ENCODE results near the gene ZCCHC7. TPM values are rescaled to one million over a fixed set of nuclear protein-coding genes. Genes with fewer than 3 reads are reported as not detected.

ZCCHC7 gene
- polyA plus RNA-seq, 3 donors = 8.7 to 12.9 (median 12.5) TPM

- Mint-ChIP-seq H3K27ac (peak overlapping the region in 1 of 7 donors; percentile 20), H3K4me1 (peaks cover 28% of the 10 kb centered on the region), H3K36me3 (peaks cover 15 to 30% of the 10 kb centered on the region in 2 donors), H3K4me3 (no peak overlapping the region), H3K27me3 (ENCODE audit: low read depth in 3 of 3) (no peaks in the 10 kb centered on the region), H3K9me3 (no peaks in the 10 kb centered on the region)
- Histone ChIP-seq H3K9me3 (replicated peaks in 1 of 2; ENCODE audit: control insufficient read depth in 1 of 2, insufficient read depth in 1 of 2, low read length in 2 of 2) (no peaks in the 10 kb centered on the region), H2AFZ (ENCODE audit: insufficient read depth, low read depth, low read length, poor library complexity, severe bottlenecking) (no peak overlapping the region), H4K20me1 (ENCODE audit: insufficient read depth, low read length) (no peaks in the 10 kb centered on the region), H3K9ac (ENCODE audit: insufficient read depth, low read length, poor library complexity, severe bottlenecking) (no peak overlapping the region), H3K4me2 (replicated peaks; ENCODE audit: extremely low read depth, low read length, poor library complexity, severe bottlenecking) (no peak overlapping the region), H3K4me1 (ENCODE audit: control insufficient read depth in 1 of 2, insufficient read depth in 2 of 2, low read length in 2 of 2) (peaks cover 5 to 19% of the 10 kb centered on the region in 2 donors), H3K36me3 (replicated peaks in 1 of 2; ENCODE audit: control insufficient read depth in 1 of 2, insufficient read depth in 2 of 2, low read length in 2 of 2) (no peaks in the 10 kb centered on the region), H3K27ac (ENCODE audit: low read depth in 1 of 2, low read length in 2 of 2) (no peak overlapping the region), H3K79me2 (ENCODE audit: insufficient read depth, low read length) (no peaks in the 10 kb centered on the region), H3K4me3 (replicated peaks in 1 of 3; ENCODE audit: low read depth in 2 of 3, low read length in 3 of 3) (no peak overlapping the region), H3K27me3 (ENCODE audit: control insufficient read depth in 2 of 2, insufficient read depth in 2 of 2, low read length in 2 of 2) (no peaks in the 10 kb centered on the region)
- no peak for DNase-seq
- TF ChIP-seq CTCF (IDR thresholded peaks at IDR 0.05) = no peak
- WGBS (ENCODE audit: insufficient coverage) = 22% methylated on average over 1 of the region's 2 CpGs
- intact Hi-C loops (cut with micrococcal nuclease) = no loop called here
Observed at GRCh38 chr9:37148181-37148580, 27.8 kb downstream of the ZCCHC7 start.

GRCh38 chr9:37149666-37150308, 29.4 kb downstream of the ZCCHC7 start:
- intact Hi-C loops (cut with micrococcal nuclease) = no loop called here
- Histone ChIP-seq H3K27ac (ENCODE audit: low read depth in 1 of 2, low read length in 2 of 2) (no peak overlapping the region), H3K9me3 (replicated peaks in 1 of 2; ENCODE audit: control insufficient read depth in 1 of 2, insufficient read depth in 1 of 2, low read length in 2 of 2) (no peaks in the 10 kb centered on the region), H3K9ac (ENCODE audit: insufficient read depth, low read length, poor library complexity, severe bottlenecking) (no peak overlapping the region), H3K4me2 (replicated peaks; ENCODE audit: extremely low read depth, low read length, poor library complexity, severe bottlenecking) (no peak overlapping the region), H3K27me3 (ENCODE audit: control insufficient read depth in 2 of 2, insufficient read depth in 2 of 2, low read length in 2 of 2) (no peaks in the 10 kb centered on the region), H3K36me3 (replicated peaks in 1 of 2; ENCODE audit: control insufficient read depth in 1 of 2, insufficient read depth in 2 of 2, low read length in 2 of 2) (peaks cover 10 to 14% of the 10 kb centered on the region in 2 donors), H3K4me1 (ENCODE audit: control insufficient read depth in 1 of 2, insufficient read depth in 2 of 2, low read length in 2 of 2) (peaks cover 5 to 19% of the 10 kb centered on the region in 2 donors), H3K79me2 (ENCODE audit: insufficient read depth, low read length) (no peaks in the 10 kb centered on the region), H2AFZ (ENCODE audit: insufficient read depth, low read depth, low read length, poor library complexity, severe bottlenecking) (no peak overlapping the region), H4K20me1 (ENCODE audit: insufficient read depth, low read length) (no peaks in the 10 kb centered on the region), H3K4me3 (replicated peaks in 1 of 3; ENCODE audit: low read depth in 2 of 3, low read length in 3 of 3) (no peak overlapping the region)
- H3K36me3 Mint-ChIP-seq = peaks cover 27 to 37% of the 10 kb centered on the region in 2 donors
- peaks cover 0 to under 1% (median 0%) of the 10 kb centered on the region in 7 donors for H3K9me3 Mint-ChIP-seq
- H3K27ac Mint-ChIP-seq = peak overlapping the region in 1 of 7 donors; percentile 40
- H3K27me3 Mint-ChIP-seq (ENCODE audit: low read depth in 3 of 3) = no peaks in the 10 kb centered on the region
- no peak overlapping the region for H3K4me3 Mint-ChIP-seq
- peaks cover 28% of the 10 kb centered on the region for H3K4me1 Mint-ChIP-seq
- no peak for DNase-seq
- 0% methylated on average over 1 of the region's 4 CpGs for WGBS (ENCODE audit: insufficient coverage)
- no peak for TF ChIP-seq CTCF (IDR thresholded peaks at IDR 0.05)
